B cell (primary cell): Measurements from ENCODE around the gene ARHGAP33. TPM values are rescaled to one million over a fixed set of nuclear protein-coding genes. Genes with fewer than 3 reads are reported as not detected.

Experiments used
- ATAC-seq: fragments of 200-7000 bp; cut with Tn5 transposase; one replicate; pipeline ENCODE4 v1.10.0; 2021; ENCODE audit warnings: low read depth, mild to moderate bottlenecking, moderate number of reproducible peaks, moderate library complexity
- CTCF ChIA-PET: fragments of 350-600 bp; sonication (Branson Sonifier 250); formaldehyde crosslinking; loops from one replicate; lab custom pipeline; 2021; ENCODE audit warnings: antibody characterized with exemption, inconsistent platforms; lab: Charles Lee
- POLR2A ChIA-PET: fragments of 350-600 bp; sonication (Branson Sonifier 250); formaldehyde crosslinking; loops from one replicate; lab custom pipeline; 2021; ENCODE audit warnings: antibody characterized with exemption; lab: Charles Lee
- DNase-seq: peaks from one replicate; pipeline ENCODE4 v3.0.0; 2013
- H2AFZ ChIP-seq: 2 replicates; pipeline ENCODE4 v1.6.1; 2012; ENCODE audit warnings: mild to moderate bottlenecking, low read depth, low read length; ENCODE audit not compliant: insufficient read depth, poor library complexity, severe bottlenecking
- H3K27ac ChIP-seq, 2 donors: 1 replicate in 1 of 2; 2 replicates in 1 of 2; pipeline ENCODE4 v1.5.1; 2012 to 2013; ENCODE audit warnings: low read length in 2 of 2, mild to moderate bottlenecking in 2 of 2, moderate library complexity in 1 of 2
- H3K27me3 ChIP-seq, 4 experiments: fragments of 200-600 bp in 1 of 4; sonication (generic) in 1 of 4; replicated peaks in 1 of 4; 1 replicate in 2 of 4; 2 replicates in 2 of 4; pipeline versions ENCODE4 v1.6.1 to v1.7.0; 2013 to 2016; ENCODE audit warnings: low read length in 3 of 4, mild to moderate bottlenecking in 2 of 4, mixed read lengths in 1 of 4, moderate library complexity in 1 of 4; ENCODE audit not compliant: insufficient read depth in 4 of 4, control insufficient read depth in 3 of 4; ENCODE audit errors: control extremely low read depth in 1 of 4
- H3K36me3 ChIP-seq, 2 experiments: replicated peaks in 1 of 2; 1 replicate in 1 of 2; 2 replicates in 1 of 2; pipeline versions ENCODE4 v1.6.1 to v1.7.1; 2013; ENCODE audit warnings: low read length in 1 of 2; ENCODE audit not compliant: insufficient read depth in 2 of 2, control insufficient read depth in 1 of 2; ENCODE audit errors: control extremely low read depth in 1 of 2, extremely low read depth in 1 of 2
- H3K4me1 ChIP-seq, 2 donors: fragments of 200-600 bp in 1 of 2; sonication (generic) in 1 of 2; 1 replicate in 1 of 2; 2 replicates in 1 of 2; pipeline versions ENCODE4 v1.5.1 to v1.6.1; 2013 to 2017; ENCODE audit warnings: low read length in 2 of 2; ENCODE audit not compliant: control insufficient read depth in 2 of 2, insufficient read depth in 2 of 2
- H3K4me2 ChIP-seq: replicated peaks from 2 replicates; pipeline ENCODE3; 2012; ENCODE audit warnings: mild to moderate bottlenecking, low read depth, low read length; ENCODE audit not compliant: poor library complexity, severe bottlenecking
- H3K4me3 ChIP-seq, 5 experiments: fragments of 200-600 bp in 1 of 5; sonication (generic) in 1 of 5; 1 replicate in 3 of 5; 2 replicates in 2 of 5; pipeline versions ENCODE4 v1.5.1 to v1.7.0; 2011 to 2016; ENCODE audit warnings: low read length in 4 of 5, mild to moderate bottlenecking in 4 of 5, low read depth in 2 of 5, control low read depth in 1 of 5, moderate library complexity in 1 of 5; ENCODE audit not compliant: insufficient read depth in 1 of 5; ENCODE audit errors: control extremely low read depth in 1 of 5, extremely low read depth in 1 of 5
- H3K79me2 ChIP-seq: fragments of 200-600 bp; sonication (generic); one replicate; pipeline ENCODE4 v1.6.0; 2016; ENCODE audit warnings: low read length; ENCODE audit not compliant: control insufficient read depth, insufficient read depth
- H3K9ac ChIP-seq: fragments of 200-600 bp; sonication (generic); 2 replicates; pipeline ENCODE4 v1.6.1; 2017; ENCODE audit warnings: mild to moderate bottlenecking, low read length, moderate library complexity
- H3K9me3 ChIP-seq, 3 donors: one replicate each; pipeline versions ENCODE4 v1.6.1 to v1.7.1; 2013; ENCODE audit warnings: low read length in 2 of 3; ENCODE audit not compliant: control insufficient read depth in 2 of 3, insufficient read depth in 1 of 3; ENCODE audit errors: control extremely low read depth in 1 of 3
- H4K20me1 ChIP-seq: 2 replicates; pipeline ENCODE4 v1.6.0; 2012; ENCODE audit warnings: mild to moderate bottlenecking, low read length; ENCODE audit not compliant: insufficient read depth, control insufficient read depth, poor library complexity, severe bottlenecking
- H3K27ac Mint-ChIP-seq: one replicate; pipeline ENCODE4 v1.8.0; 2021; ENCODE audit warnings: mixed read lengths
- H3K27me3 Mint-ChIP-seq: one replicate; pipeline ENCODE4 v1.8.0; 2021; ENCODE audit warnings: mixed read lengths
- H3K4me1 Mint-ChIP-seq: one replicate; pipeline ENCODE4 v1.8.0; 2021; ENCODE audit warnings: mixed read lengths
- H3K4me3 Mint-ChIP-seq: one replicate; pipeline ENCODE4 v1.8.0; 2021; ENCODE audit warnings: mixed read lengths
- H3K9me3 Mint-ChIP-seq: one replicate; pipeline ENCODE4 v1.8.0; 2022; ENCODE audit warnings: mixed read lengths; ENCODE audit not compliant: insufficient read depth
- EZH2 ChIP-seq: IDR thresholded peaks from 2 replicates; pipeline ENCODE4 v1.6.1; 2012; ENCODE audit warnings: borderline replicate concordance, low read depth, mild to moderate bottlenecking, moderate library complexity, low read length; ENCODE audit not compliant: insufficient read depth, poor library complexity, severe bottlenecking
- WGBS: methylation state at CpG from one replicate; pipeline ENCODE4 v1.1.5; 2013; ENCODE audit warnings: missing lambda C conversion rate; ENCODE audit not compliant: insufficient coverage; 5-methylcytosine and 5-hydroxymethylcytosine counted together
- intact Hi-C: fragments of 100-400 bp; cut with micrococcal nuclease; formaldehyde crosslinking; loops from one replicate; pipeline ENCODE4 v1.10.0; 2022
- polyA plus RNA-seq: library from polyadenylated mRNA; depleted of rRNA; stranded (reverse); fragments of >200 nt; gene quantifications from 2 replicates; pipeline ENCODE4 v1.2.3, GENCODE V29; 2012
- total RNA-seq, 2 donors: library from RNA; stranded (reverse); fragments of 120-200 nt in 1 of 2; gene quantifications; 1 replicate in 1 of 2; 2 replicates in 1 of 2; pipeline versions ENCODE4 v1.2.3 to v1.2.4, GENCODE V29; 2013 to 2022
- TF ChIP-seq, protein P1 (sequence below): fragments of 200-600 bp; IDR thresholded peaks from one replicate; pipeline ENCODE4 v1.8.0; 2022; ENCODE audit warnings: antibody characterized with exemption, mild to moderate bottlenecking

ARHGAP33 gene
- total and polyA plus RNA-seq, 2 donors (not counting 1 experiment from before 2014, with no cell fraction given): 18.2 to 27.8 TPM

DNA sequence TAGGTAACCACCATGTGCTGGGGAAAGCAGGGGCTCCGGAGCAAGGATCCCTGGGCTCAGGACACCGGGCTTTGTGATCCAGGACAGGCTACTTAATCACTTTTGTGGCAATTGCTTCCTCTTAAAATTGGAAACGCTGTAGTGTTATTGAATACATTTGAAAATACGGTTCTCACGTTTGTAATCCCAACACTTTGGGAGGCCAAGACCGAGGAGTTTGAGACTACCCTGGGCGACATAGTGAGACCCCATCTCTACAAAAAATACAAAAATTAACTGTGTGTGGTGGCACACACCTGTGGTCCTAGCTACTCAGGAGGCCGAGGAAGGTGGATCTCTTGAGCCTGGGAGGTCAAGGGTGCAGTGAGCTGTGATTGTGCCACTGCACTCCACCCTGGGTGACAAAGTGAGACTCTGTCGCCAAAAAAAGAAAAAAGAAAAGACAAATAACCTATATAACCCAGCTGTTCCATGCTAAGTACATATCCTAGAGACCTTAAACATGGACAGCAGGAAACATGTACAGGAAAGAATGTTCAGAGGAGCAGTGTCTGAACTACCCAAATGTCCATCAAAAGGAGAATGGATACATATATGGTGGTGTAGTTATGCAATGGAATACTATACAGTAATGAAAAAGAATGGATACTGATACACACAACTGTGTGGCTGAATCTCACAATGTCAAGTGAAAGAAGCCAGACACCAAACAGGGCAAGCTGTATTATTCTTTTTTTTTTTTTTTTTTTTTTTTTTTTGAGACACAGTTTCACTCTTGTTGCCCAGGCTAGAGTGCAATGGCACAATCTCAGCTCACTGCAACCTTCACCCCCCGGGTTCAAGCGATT, 37.9 kb downstream of the ARHGAP33 start:
- Histone ChIP-seq H3K27me3 (peaks cover 0 to 2% (median 0%) of the 10 kb centered on the region in 4 experiments), H3K36me3 (no peaks in the 10 kb centered on the region), H2AFZ (no peak overlapping the region), H3K4me2 (no peak overlapping the region), H3K4me1 (no peaks in the 10 kb centered on the region), H3K9me3 (peaks cover 0 to 2% (median 0%) of the 10 kb centered on the region in 3 donors), H3K4me3 (no peak overlapping the region), H3K79me2 (no peaks in the 10 kb centered on the region), H3K27ac (no peak overlapping the region), H3K9ac (no peak overlapping the region), H4K20me1 (no peaks in the 10 kb centered on the region)
- H3K4me1 Mint-ChIP-seq: no peaks in the 10 kb centered on the region
- ChIA-PET POLR2A (no interaction called here), CTCF (no interaction called here)
- no peaks in the 10 kb centered on the region for H3K9me3 Mint-ChIP-seq
- ATAC-seq: no peak
- H3K27ac Mint-ChIP-seq: no peak overlapping the region
- no peak overlapping the region for H3K4me3 Mint-ChIP-seq
- H3K27me3 Mint-ChIP-seq: peaks cover 23% of the 10 kb centered on the region
- no peak for TF ChIP-seq EZH2
- TF ChIP-seq, protein P1, sequence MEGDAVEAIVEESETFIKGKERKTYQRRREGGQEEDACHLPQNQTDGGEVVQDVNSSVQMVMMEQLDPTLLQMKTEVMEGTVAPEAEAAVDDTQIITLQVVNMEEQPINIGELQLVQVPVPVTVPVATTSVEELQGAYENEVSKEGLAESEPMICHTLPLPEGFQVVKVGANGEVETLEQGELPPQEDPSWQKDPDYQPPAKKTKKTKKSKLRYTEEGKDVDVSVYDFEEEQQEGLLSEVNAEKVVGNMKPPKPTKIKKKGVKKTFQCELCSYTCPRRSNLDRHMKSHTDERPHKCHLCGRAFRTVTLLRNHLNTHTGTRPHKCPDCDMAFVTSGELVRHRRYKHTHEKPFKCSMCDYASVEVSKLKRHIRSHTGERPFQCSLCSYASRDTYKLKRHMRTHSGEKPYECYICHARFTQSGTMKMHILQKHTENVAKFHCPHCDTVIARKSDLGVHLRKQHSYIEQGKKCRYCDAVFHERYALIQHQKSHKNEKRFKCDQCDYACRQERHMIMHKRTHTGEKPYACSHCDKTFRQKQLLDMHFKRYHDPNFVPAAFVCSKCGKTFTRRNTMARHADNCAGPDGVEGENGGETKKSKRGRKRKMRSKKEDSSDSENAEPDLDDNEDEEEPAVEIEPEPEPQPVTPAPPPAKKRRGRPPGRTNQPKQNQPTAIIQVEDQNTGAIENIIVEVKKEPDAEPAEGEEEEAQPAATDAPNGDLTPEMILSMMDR: no peak
- WGBS: 76% methylated on average over 4 of the region's 11 CpGs
- DNase-seq: no peak
- intact Hi-C loops: no loop called here

DNA sequence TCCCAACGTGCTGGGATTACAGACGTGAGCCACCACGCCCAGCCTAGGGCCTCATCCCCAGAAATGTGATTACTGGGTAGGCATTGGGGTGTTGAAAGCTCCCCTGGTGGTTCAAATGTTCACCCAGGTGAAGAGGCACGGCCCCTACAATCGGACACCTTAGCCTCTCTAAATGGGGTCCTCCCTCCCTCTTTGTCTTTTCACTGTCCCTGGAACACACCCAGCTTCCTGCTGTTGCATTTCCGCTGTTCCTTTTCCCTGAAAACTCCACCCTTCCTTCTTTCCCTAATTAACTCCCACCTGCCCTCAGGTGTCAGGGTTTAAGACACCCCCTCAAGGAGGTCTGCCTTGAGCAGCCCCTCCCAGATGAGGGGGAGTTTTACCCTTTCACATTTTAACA, 40.9 kb downstream of the ARHGAP33 start:
- intact Hi-C loops: no loop called here
- Histone ChIP-seq H3K4me3 (no peak overlapping the region), H3K9me3 (peaks cover 0 to 2% (median 0%) of the 10 kb centered on the region in 3 donors), H3K27ac (no peak overlapping the region), H3K36me3 (no peaks in the 10 kb centered on the region), H3K27me3 (peaks cover 0 to 6% (median 0%) of the 10 kb centered on the region in 4 experiments), H4K20me1 (no peaks in the 10 kb centered on the region), H3K4me2 (no peak overlapping the region), H3K9ac (no peak overlapping the region), H3K4me1 (no peaks in the 10 kb centered on the region), H2AFZ (no peak overlapping the region), H3K79me2 (no peaks in the 10 kb centered on the region)
- CTCF ChIA-PET: interaction anchor here (0.7 kb wide), 1 partner anchor 27 kb away, joined by 3 read pairs; no protein-coding TSS in a partner anchor
- no peak for ATAC-seq
- H3K4me1 Mint-ChIP-seq: no peaks in the 10 kb centered on the region
- H3K27ac Mint-ChIP-seq: no peak overlapping the region
- H3K27me3 Mint-ChIP-seq: peaks cover 23% of the 10 kb centered on the region
- no peak for TF ChIP-seq EZH2
- TF ChIP-seq, protein P1: no peak
- no peak for DNase-seq
- H3K4me3 Mint-ChIP-seq: no peak overlapping the region
- POLR2A ChIA-PET: no interaction called here
- 43% methylated on average over 6 of the region's 6 CpGs for WGBS
- H3K9me3 Mint-ChIP-seq: no peaks in the 10 kb centered on the region
